Loucy (cell line): ENCODE data around the gene MYO3B.

Experiments used
- H2AFZ ChIP-seq: fragments of 200-600 bp; sonication (generic); 2 replicates; pipeline ENCODE4 v1.6.0; 2016; ENCODE audit warnings: antibody characterized with exemption, mild to moderate bottlenecking, low read length, moderate library complexity
- H3F3A ChIP-seq: fragments of 200-600 bp; 2 replicates; pipeline ENCODE4 v1.6.0; 2016; ENCODE audit warnings: antibody characterized with exemption, low read depth, mild to moderate bottlenecking
- H3K27me3 ChIP-seq: fragments of 200-600 bp; sonication (generic); 2 replicates; pipeline ENCODE4 v1.6.1; 2014; ENCODE audit warnings: low read length, mild to moderate bottlenecking; ENCODE audit not compliant: insufficient read depth, poor library complexity, severe bottlenecking
- H3K36me3 ChIP-seq: fragments of 200-600 bp; sonication (generic); 2 replicates; pipeline ENCODE4 v1.6.1; 2016; ENCODE audit warnings: low read length; ENCODE audit not compliant: insufficient read depth
- H3K4me1 ChIP-seq: fragments of 200-600 bp; sonication (generic); 2 replicates; pipeline ENCODE4 v1.5.1; 2014; ENCODE audit warnings: low read length, mild to moderate bottlenecking; ENCODE audit not compliant: insufficient read depth, poor library complexity, severe bottlenecking
- H3K4me2 ChIP-seq: fragments of 200-600 bp; sonication (generic); 2 replicates; pipeline ENCODE4 v1.6.0; 2014; ENCODE audit warnings: antibody characterized with exemption, low read length, low read depth, mild to moderate bottlenecking; ENCODE audit not compliant: poor library complexity, severe bottlenecking
- H3K4me3 ChIP-seq: fragments of 200-600 bp; sonication (generic); 2 replicates; pipeline ENCODE4 v1.5.1; 2014; ENCODE audit warnings: low read length, mild to moderate bottlenecking, mixed read lengths; ENCODE audit not compliant: poor library complexity, severe bottlenecking
- H3K79me2 ChIP-seq: fragments of 200-600 bp; sonication (generic); 2 replicates; pipeline ENCODE4 v1.6.1; 2014; ENCODE audit warnings: low read length; ENCODE audit not compliant: insufficient read depth
- H3K9ac ChIP-seq: fragments of 200-600 bp; sonication (generic); 2 replicates; pipeline ENCODE4 v1.6.0; 2014; ENCODE audit warnings: mild to moderate bottlenecking, low read depth, low read length, moderate library complexity; ENCODE audit not compliant: poor library complexity, severe bottlenecking
- H3K9me2 ChIP-seq: fragments of 200-600 bp; sonication (generic); replicated peaks from 2 replicates; pipeline ENCODE4 v1.6.1; 2016; ENCODE audit warnings: low read depth, low read length, mixed read lengths
- H3K9me3 ChIP-seq: fragments of 200-600 bp; sonication (generic); 2 replicates; pipeline ENCODE4 v1.6.1; 2014; ENCODE audit warnings: mild to moderate bottlenecking, antibody characterized with exemption, low read length, low read depth; ENCODE audit not compliant: insufficient read depth
- H4K20me1 ChIP-seq: fragments of 200-600 bp; sonication (generic); 2 replicates; pipeline ENCODE4 v1.6.0; 2014; ENCODE audit warnings: antibody characterized with exemption, low read length, mild to moderate bottlenecking; ENCODE audit not compliant: insufficient read depth, poor library complexity, severe bottlenecking
- CTCF ChIP-seq: fragments of 200-600 bp; sonication (generic); conservative IDR thresholded peaks from 2 replicates; pipeline ENCODE4 v1.5.1; 2014; ENCODE audit warnings: mild to moderate bottlenecking, antibody characterized with exemption, low read length
- EZH2phosphoT487 ChIP-seq: fragments of 200-600 bp; IDR thresholded peaks from 2 replicates; pipeline ENCODE4 v1.6.1; 2018; ENCODE audit warnings: antibody characterized with exemption, mild to moderate bottlenecking, moderate library complexity, borderline replicate concordance

The MYO3B gene

GRCh38 chr2:170696948-170697347 is 519.0 kb downstream of the MYO3B start:
- H3K9me3 ChIP-seq = no peaks in the 10 kb centered on the region
- no peak overlapping the region for H3K9ac ChIP-seq
- peaks cover 9% of the 10 kb centered on the region for H3K4me1 ChIP-seq
- H3K4me2 ChIP-seq = no peak overlapping the region
- no peaks in the 10 kb centered on the region for H3K36me3 ChIP-seq
- no peaks in the 10 kb centered on the region for H3F3A ChIP-seq
- H3K9me2 ChIP-seq = no peaks in the 10 kb centered on the region
- no peak for TF ChIP-seq CTCF
- TF ChIP-seq EZH2phosphoT487 = no peak
- H3K79me2 ChIP-seq = no peaks in the 10 kb centered on the region
- no peaks in the 10 kb centered on the region for H3K27me3 ChIP-seq
- no peaks in the 10 kb centered on the region for H4K20me1 ChIP-seq
- no peak overlapping the region for H2AFZ ChIP-seq
- H3K4me3 ChIP-seq = no peak overlapping the region

GRCh38 chr2:170701011-170701410 is 523.1 kb downstream of the MYO3B start:
- Histone ChIP-seq H3K79me2 (no peaks in the 10 kb centered on the region), H3K27me3 (no peaks in the 10 kb centered on the region), H4K20me1 (no peaks in the 10 kb centered on the region), H3K9ac (no peak overlapping the region), H2AFZ (no peak overlapping the region), H3F3A (no peaks in the 10 kb centered on the region), H3K36me3 (no peaks in the 10 kb centered on the region), H3K4me3 (no peak overlapping the region), H3K4me1 (no peaks in the 10 kb centered on the region), H3K9me3 (no peaks in the 10 kb centered on the region), H3K4me2 (no peak overlapping the region), H3K9me2 (no peaks in the 10 kb centered on the region)
- TF ChIP-seq CTCF = no peak
- no peak for TF ChIP-seq EZH2phosphoT487

GRCh38 chr2:170703776-170704476 is 526.0 kb downstream of the MYO3B start:
- Histone ChIP-seq H3K79me2 (no peaks in the 10 kb centered on the region), H3K36me3 (no peaks in the 10 kb centered on the region), H4K20me1 (no peaks in the 10 kb centered on the region), H3K9ac (no peak overlapping the region), H3K9me2 (no peaks in the 10 kb centered on the region), H2AFZ (no peak overlapping the region), H3K27me3 (no peaks in the 10 kb centered on the region), H3K4me2 (no peak overlapping the region), H3F3A (no peaks in the 10 kb centered on the region), H3K4me3 (no peak overlapping the region), H3K4me1 (peaks cover 10% of the 10 kb centered on the region), H3K9me3 (no peaks in the 10 kb centered on the region)
- TF ChIP-seq EZH2phosphoT487 (no peak), CTCF (no peak)
